OCI-LY3 (cell line): ENCODE results near the gene MBIP.

Experiments
- H2AFZ ChIP-seq: fragments of 200-600, 300-600 bp; shearing (Covaris generic); 2 replicates; pipeline ENCODE4 v1.6.0; 2014; ENCODE audit warnings: antibody characterized with exemption, low read depth, low read length
- H3K27ac ChIP-seq: fragments of 200-600, 300-600 bp; sonication (generic); 2 replicates; pipeline ENCODE4 v1.5.1; 2014; ENCODE audit warnings: mild to moderate bottlenecking, low read length, moderate library complexity, mixed read lengths
- H3K27me3 ChIP-seq: fragments of 200-600, 300-600 bp; sonication (generic); 2 replicates; pipeline ENCODE4 v1.6.1; 2014; ENCODE audit warnings: low read depth, low read length, mixed read lengths
- H3K36me3 ChIP-seq: fragments of 200-600, 300-600 bp; sonication (generic); replicated peaks from 2 replicates; pipeline ENCODE3; 2014; ENCODE audit warnings: low read depth, low read length, mixed read lengths
- H3K4me1 ChIP-seq: fragments of 300-600, 200-600 bp; sonication (generic); 2 replicates; pipeline ENCODE4 v1.6.1; 2014; ENCODE audit warnings: low read length, mixed read lengths
- H3K4me2 ChIP-seq: fragments of 200-600, 300-600 bp; sonication (generic); 2 replicates; pipeline ENCODE4 v1.6.1; 2014; ENCODE audit warnings: low read length, mixed read lengths
- H3K4me3 ChIP-seq: fragments of 300-600, 200-600 bp; sonication (generic); 2 replicates; pipeline ENCODE4 v1.5.1; 2014; ENCODE audit warnings: antibody characterized with exemption, mild to moderate bottlenecking, low read length, moderate library complexity
- H3K79me2 ChIP-seq: fragments of 300-600, 200-600 bp; shearing (Covaris generic); 2 replicates; pipeline ENCODE4 v1.6.1; 2014; ENCODE audit warnings: mild to moderate bottlenecking, low read length, mixed read lengths
- H3K9ac ChIP-seq: fragments of 300-600, 200-600 bp; shearing (Covaris generic); 2 replicates; pipeline ENCODE4 v1.6.0; 2014; ENCODE audit warnings: mild to moderate bottlenecking, low read length, moderate library complexity
- H3K9me3 ChIP-seq: fragments of 200-600, 300-600 bp; shearing (Covaris generic); 2 replicates; pipeline ENCODE4 v1.6.1; 2014; ENCODE audit warnings: low read length, mixed read lengths; ENCODE audit not compliant: insufficient read depth
- H4K20me1 ChIP-seq: fragments of 200-600, 300-600 bp; sonication (generic); 2 replicates; pipeline ENCODE4 v1.6.1; 2016; ENCODE audit warnings: low read length, mixed read lengths; ENCODE audit not compliant: insufficient read depth
- CTCF ChIP-seq: fragments of 200-600, 300-600 bp; sonication (generic); IDR thresholded peaks from 2 replicates; pipeline ENCODE4 v1.5.1; 2014; ENCODE audit warnings: antibody characterized with exemption, low read length, low read depth
- EZH2phosphoT487 ChIP-seq: fragments of 200-600 bp; shearing (Covaris generic); IDR thresholded peaks from 2 replicates; pipeline ENCODE4 v1.6.1; 2018; ENCODE audit warnings: antibody characterized with exemption, mixed run types, low read depth

The MBIP gene

GRCh38 chr14:36279306-36280190 is 40.9 kb downstream of the MBIP start:
- H3K9ac ChIP-seq = no peak overlapping the region
- H3K27ac ChIP-seq = no peak overlapping the region
- H3K4me2 ChIP-seq = no peak overlapping the region

GRCh38 chr14:36275741-36276140 is 44.7 kb downstream of the MBIP start:
- Histone ChIP-seq H3K9me3 (no peaks in the 10 kb centered on the region), H2AFZ (no peak overlapping the region), H3K27ac (no peak overlapping the region), H3K27me3 (0 out of 2 replicates have a peak, but pooled peaks cover 3% of the 10 kb centered on the region), H3K36me3 (no peaks in the 10 kb centered on the region), H3K4me1 (no peaks in the 10 kb centered on the region), H3K4me3 (no peak overlapping the region), H3K9ac (no peak overlapping the region), H3K4me2 (no peak overlapping the region), H3K79me2 (no peaks in the 10 kb centered on the region), H4K20me1 (no peaks in the 10 kb centered on the region)
- no peak for TF ChIP-seq CTCF
- TF ChIP-seq EZH2phosphoT487 = no peak

More at GRCh38 chr14:36279306-36280190, 40.9 kb downstream of the MBIP start:
- Histone ChIP-seq H3K9me3 (no peaks in the 10 kb centered on the region), H2AFZ (no peak overlapping the region), H3K27me3 (0 out of 2 replicates have a peak, but pooled peaks cover 3% of the 10 kb centered on the region), H3K4me3 (no peak overlapping the region), H4K20me1 (no peaks in the 10 kb centered on the region), H3K4me1 (no peaks in the 10 kb centered on the region), H3K79me2 (no peaks in the 10 kb centered on the region), H3K36me3 (no peaks in the 10 kb centered on the region)
- TF ChIP-seq EZH2phosphoT487 = no peak
- no peak for TF ChIP-seq CTCF

- Histone ChIP-seq H2AFZ (no peak overlapping the region), H3K27ac (no peak overlapping the region), H3K9me3 (no peaks in the 10 kb centered on the region), H4K20me1 (no peaks in the 10 kb centered on the region), H3K27me3 (0 out of 2 replicates have a peak, but pooled peaks cover 3% of the 10 kb centered on the region), H3K79me2 (no peaks in the 10 kb centered on the region), H3K4me3 (no peak overlapping the region), H3K4me2 (no peak overlapping the region), H3K9ac (no peak overlapping the region), H3K36me3 (no peaks in the 10 kb centered on the region), H3K4me1 (no peaks in the 10 kb centered on the region)
- TF ChIP-seq CTCF = no peak
- TF ChIP-seq EZH2phosphoT487 = no peak
These were observed 48.2 kb downstream of the MBIP start for GRCh38 chr14:36271939-36272907.

- Histone ChIP-seq H3K79me2 (no peaks in the 10 kb centered on the region), H2AFZ (no peak overlapping the region), H4K20me1 (no peaks in the 10 kb centered on the region), H3K9me3 (no peaks in the 10 kb centered on the region), H3K4me1 (no peaks in the 10 kb centered on the region), H3K4me2 (no peak overlapping the region), H3K27ac (no peak overlapping the region), H3K9ac (no peak overlapping the region), H3K27me3 (0 out of 2 replicates have a peak, but pooled peaks cover 1% of the 10 kb centered on the region), H3K36me3 (no peaks in the 10 kb centered on the region), H3K4me3 (no peak overlapping the region)
- no peak for TF ChIP-seq EZH2phosphoT487
- no peak for TF ChIP-seq CTCF
These were observed 49.2 kb downstream of the MBIP start for GRCh38 chr14:36271222-36271621.
